ENCODE measurements around the gene PTH2R.

- TF ChIP-seq MYC (IDR thresholded peaks at IDR 0.05; ENCODE audit: low read depth, low read length), result no peak
- TF ChIP-seq, protein P1, sequence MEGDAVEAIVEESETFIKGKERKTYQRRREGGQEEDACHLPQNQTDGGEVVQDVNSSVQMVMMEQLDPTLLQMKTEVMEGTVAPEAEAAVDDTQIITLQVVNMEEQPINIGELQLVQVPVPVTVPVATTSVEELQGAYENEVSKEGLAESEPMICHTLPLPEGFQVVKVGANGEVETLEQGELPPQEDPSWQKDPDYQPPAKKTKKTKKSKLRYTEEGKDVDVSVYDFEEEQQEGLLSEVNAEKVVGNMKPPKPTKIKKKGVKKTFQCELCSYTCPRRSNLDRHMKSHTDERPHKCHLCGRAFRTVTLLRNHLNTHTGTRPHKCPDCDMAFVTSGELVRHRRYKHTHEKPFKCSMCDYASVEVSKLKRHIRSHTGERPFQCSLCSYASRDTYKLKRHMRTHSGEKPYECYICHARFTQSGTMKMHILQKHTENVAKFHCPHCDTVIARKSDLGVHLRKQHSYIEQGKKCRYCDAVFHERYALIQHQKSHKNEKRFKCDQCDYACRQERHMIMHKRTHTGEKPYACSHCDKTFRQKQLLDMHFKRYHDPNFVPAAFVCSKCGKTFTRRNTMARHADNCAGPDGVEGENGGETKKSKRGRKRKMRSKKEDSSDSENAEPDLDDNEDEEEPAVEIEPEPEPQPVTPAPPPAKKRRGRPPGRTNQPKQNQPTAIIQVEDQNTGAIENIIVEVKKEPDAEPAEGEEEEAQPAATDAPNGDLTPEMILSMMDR (IDR thresholded peaks at IDR 0.05; ENCODE audit: extremely low read depth in 1 of 2, insufficient read depth in 1 of 2, low read depth in 1 of 2, low read length in 2 of 2), result no peak
Measured at GRCh38 chr2:208415255-208415654, 8.7 kb downstream of the PTH2R start.
